HG02885 (cell line): Measurements from ENCODE around the gene PLBD1.
A peak's percentile ranks its signal among the peaks of the same experiment; 100 is the strongest.

Source experiments
- ATAC-seq: cut with Tn5 transposase; IDR thresholded peaks from one replicate; pipeline ENCODE4 v1.9.1; 2021; ENCODE audit warnings: mild to moderate bottlenecking; ENCODE audit not compliant: unreplicated experiment, poor library complexity

The PLBD1 gene

DNA sequence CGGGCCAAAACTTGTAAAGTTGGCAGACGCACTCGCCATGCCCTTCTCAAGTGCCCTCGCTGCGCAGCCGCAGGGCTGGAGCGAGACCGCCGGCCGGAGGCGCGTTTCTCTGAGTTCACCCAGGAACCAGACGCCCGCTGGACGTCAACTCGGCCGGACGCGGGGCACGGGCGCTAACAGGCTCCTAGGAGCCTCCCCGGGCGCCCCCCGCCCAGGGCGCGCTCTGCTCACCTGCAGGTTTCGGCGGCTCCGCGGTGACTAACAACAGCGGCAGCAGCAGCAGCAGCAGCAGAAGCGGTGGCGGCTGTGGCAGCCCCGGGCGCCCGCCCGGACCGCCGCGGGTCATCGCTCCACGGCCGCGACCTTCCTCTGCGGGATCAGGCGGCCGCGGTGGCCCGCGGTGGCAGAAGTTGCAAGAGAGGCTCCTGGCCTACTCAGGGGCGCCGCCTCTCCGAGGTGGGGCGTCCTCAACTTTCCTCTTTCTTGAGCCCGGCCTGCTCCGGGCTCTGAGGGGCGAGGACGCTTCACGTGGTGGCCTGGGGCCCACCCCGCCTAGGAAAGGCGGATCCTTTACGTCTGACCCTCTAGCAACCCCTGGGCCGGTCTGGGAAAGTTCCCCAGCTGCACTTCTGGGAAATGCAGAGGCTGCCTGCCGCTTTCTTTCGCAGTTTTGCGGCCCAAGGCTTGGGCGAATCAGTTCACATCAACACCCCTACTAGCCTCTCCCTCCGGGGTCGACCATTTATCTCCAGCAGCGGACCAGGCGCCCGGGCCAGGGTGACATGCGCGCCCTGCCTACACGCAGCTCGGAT, at the start of gene PLBD1:
Gene PLBD1 (minus strand): TSS at position 533 of the 812 bp plus-strand sequence. CDS start 187 bp downstream, at position 346.
- ATAC-seq: peak; percentile 63

DNA sequence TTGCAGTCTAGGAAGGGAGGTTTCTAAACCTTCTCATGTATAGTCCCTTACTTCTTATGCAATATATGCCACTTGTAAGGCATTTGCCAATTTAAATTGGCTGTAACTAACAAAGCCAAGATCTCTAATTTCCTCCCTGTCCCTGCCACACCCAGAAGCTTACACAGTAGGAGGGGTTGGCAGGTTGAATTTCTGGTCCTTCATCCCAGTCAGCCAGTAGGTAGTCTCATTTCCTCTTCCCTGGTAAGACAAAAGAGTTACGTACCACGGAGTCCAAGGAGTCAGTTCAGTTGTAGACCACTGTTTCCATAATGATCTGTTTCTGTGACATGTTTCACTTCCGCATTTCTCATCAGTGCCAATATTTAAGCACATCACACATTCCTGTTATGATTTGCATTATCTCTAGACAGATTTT, 47.0 kb upstream of the PLBD1 start:
- peak; percentile 58 for ATAC-seq

DNA sequence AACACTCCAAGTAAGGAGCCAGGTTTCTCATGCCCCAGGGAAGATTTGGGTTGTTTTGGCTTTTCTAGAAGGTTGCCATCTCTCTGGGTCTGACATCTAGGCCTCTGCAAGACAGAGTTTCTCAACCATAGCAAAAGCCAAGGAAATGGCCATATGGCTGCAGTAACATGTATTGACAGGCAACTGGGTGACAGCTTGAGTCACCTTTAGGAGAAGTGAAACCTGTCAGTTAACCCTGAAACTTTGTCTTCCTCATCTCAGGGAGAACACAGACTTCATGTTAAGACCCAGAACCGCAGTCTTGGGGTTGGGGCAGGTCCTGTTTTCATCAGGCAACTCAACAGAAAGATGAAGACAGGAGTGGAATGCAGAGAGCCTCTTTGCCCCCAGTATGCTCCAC, 46.0 kb upstream of the PLBD1 start:
- peak; percentile 98 for ATAC-seq

DNA sequence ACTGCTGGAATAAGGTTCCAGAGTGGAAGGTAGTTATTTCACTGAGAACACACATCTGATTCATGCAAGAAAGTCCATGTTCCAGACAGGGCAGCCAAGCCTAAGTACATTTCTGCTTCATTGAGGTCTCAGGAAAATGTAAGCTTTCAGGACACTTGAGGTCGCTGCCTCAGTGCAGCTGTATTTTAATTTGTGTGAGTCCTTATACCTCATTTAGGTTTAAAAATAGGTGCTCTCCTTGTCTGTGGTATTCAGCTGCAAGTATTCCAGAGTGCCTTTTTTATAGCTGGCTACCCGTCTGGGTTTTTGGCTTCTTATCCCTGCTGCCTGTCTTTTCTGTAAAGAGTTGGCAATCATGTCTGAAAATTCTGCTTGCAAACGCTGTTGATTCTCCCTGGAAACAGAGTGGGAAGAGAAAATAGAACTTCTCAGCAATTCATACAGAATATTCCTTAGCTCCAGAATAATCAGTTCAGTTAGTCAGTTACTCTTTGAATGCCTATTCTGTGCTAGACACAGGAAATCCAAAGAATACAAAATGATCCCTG, 45.3 kb upstream of the PLBD1 start:
- ATAC-seq: no peak

DNA sequence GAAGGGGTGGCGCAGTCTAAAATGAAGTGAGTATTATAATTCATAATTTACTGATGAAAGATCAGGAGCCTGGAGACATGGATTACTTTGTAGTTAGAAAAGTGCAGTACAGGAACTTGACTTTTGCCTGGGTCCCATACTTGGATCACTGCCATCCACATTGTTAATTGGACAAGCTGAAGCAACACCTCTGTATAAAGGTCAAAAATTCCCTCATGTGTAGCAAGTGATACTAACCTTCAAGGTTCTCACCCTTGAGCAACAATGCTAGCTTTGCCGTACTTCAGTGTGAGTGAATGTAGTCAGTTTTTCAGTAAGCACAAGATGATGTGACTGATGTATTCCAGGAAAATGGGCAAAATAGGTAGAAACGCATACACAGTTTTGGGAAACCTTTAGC, 44.6 kb upstream of the PLBD1 start:
- no peak for ATAC-seq

DNA sequence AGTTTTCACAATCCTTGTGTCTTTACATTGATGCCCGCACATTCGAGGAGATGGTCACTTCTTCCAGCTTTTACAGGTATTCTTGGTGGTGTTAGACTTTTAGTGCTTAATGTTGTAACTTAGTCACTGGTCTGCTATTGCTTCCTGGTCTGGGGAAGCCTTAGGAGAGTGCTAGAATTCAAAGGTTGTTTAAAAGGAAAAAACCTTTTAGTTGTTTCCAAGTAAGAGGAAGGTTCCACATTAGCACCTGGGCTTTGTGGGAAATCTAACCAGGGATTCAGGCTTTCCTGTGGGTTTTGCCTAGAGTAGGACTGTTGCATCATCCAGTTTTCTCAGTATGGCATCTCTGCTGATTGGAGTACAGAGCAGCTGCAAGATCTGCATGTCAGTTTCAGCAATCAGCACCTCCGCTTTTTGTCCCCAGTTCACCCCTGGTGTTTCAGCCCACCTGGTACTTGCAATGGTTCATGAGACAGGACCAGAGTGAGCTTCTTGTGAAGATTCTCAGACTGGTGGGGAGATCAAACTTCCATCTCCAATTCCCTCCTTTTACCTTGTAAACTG, 44.0 kb upstream of the PLBD1 start:
- no peak for ATAC-seq

DNA sequence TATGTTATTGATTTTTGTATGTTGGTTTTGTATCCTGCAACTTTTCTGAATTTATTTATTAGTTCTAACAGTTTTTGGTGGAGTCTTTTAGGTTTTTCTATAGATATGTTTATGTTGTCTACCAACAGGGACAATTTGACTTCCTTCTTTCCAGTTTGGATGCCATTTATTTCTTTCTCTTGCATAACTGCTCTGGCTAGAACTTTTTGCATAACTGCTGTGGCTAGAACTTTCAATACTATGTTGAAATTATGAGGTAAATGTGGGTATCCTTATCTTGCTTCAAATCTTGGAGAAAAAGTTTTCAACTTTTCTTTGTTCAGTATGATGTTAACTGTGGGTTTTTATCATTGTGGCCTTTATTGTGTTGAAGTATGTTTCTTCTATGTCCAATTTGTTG, 39.9 kb upstream of the PLBD1 start:
- no peak for ATAC-seq

GRCh38 chr12:14605401-14605989, 37.8 kb upstream of the PLBD1 start:
- ATAC-seq: no peak

DNA sequence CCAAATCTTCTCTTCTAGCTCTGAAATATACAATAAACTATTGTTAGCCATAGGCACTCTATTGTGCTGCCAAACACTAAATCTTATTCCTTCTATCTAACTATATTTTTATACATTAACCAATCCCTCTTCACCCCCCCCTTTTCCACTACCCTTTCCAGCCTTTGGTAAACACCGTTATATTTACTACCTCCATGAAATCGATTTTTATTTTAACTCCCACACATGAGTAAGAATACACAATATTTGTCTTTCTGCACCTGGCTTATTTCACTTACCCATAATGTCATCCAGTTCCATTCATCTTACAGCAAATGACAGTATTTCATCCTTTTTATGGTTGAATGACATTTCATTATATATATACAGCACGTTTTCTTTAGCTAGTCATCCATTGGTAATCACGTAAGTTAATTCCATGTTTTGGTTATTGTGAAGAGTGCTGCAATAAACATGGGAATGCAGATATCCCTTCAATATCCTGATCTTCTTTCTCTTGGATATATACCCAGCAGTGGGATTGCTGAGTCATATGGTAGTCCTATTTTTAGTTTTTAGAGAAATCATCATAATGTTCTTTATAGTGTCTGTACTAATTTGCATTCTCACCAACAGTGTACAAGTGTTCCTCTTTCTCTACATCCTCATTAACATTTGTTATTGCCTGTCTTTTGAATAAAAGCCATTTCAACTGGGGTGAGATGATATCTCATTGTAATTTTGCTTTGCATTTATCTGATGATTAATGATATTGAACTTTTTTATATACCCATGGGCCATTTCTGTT, 34.2 kb upstream of the PLBD1 start:
- no peak for ATAC-seq

GRCh38 chr12:14597480-14597879, 29.8 kb upstream of the PLBD1 start:
- ATAC-seq: no peak

DNA sequence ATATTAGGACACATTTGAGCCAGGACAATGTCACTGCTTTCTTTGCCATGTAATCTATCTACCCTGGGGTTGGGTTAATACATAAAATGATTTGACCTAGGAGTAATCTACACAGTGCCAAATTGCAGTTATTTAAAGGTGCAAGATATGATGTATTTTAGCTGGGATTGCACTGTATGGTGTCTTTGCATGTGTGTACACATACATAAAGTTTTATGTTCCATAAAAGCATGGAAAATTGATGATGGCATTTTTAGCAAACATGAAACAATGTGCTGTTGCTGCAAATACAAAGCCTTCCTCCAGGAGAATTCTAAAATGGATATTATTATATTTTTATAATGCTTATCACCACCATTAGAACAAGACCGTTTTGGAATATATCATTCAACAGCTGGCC, 24.0 kb upstream of the PLBD1 start:
- ATAC-seq: no peak

GRCh38 chr12:14589169-14590004, 21.7 kb upstream of the PLBD1 start:
- no peak for ATAC-seq

DNA sequence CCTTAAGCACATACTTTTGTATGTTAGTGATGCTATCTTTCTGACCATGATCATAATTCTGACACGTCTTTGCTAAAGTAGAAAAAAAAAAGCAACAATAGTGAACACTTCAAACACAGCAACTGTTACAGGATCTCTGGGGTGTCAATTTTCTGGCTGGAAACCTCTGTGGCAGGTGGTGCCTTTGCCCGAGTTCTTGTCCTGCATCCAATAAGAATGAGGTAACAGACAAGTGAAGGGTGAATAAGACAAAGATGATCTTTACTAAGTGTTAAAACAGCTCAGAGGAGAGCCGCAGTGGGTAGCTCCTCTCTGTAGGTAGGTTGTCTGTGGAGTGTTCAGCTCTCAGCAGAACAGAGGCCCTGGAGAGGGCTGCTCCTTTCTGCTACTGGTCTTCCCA, 20.9 kb upstream of the PLBD1 start:
- no peak for ATAC-seq

DNA sequence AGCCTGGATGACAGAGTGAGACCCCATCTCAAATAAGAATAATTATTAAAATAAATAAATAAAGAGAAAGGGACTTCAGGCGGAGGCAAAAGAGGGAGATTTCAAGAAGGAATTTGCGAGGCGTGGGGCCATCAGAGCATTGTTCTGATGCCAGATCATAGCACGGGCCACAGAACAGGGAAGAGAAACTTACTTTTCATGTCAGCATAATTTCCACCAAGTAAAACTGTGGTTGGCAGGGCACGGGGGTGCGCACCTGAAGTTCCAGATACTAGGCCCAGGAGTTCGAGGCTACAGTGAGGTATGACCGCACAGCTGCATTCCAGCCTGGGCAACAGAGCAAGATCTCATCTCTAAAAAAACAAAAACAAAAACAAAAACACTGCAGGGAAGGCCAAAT, 11.0 kb upstream of the PLBD1 start:
- no peak for ATAC-seq

DNA sequence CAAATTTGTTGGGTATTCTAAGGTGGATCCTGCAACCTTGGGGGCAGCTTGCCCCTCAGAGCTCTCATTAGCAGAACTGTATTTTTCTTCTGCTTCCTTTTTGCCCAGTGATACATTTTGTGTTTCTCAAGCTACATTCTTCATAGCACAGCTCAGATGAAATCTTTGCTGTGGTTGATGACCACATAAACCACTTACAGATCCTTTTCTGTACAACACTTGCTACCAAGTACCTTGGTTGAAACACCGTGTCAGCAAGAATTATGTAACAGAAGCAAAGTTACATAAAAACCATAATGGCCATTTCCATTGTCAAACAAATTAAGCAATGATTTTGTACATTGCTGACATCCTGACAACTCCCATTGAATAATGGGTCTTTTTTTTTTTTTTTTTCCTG, 9.7 kb upstream of the PLBD1 start:
- ATAC-seq: peak; percentile 80

DNA sequence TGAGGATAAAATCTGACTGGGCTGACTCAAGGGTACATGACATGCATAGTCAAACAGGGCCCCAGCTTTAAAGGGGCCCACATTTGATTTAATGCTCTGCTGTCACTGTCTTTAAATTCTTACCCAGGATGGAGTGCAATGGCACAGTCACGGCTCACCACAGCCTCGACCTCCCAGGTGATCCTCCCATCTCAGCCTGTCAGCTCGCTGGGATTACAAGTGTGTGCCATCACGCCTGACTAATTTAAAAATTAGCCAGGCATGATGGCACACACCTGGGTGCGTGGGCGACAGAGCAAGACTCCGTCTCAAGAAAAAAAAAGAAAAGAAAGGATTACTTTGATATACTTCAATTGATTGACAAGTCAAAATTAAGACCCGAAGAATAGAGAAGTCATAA, 9.2 kb upstream of the PLBD1 start:
- ATAC-seq: no peak

GRCh38 chr12:14575585-14575984, 7.9 kb upstream of the PLBD1 start:
- no peak for ATAC-seq

- ATAC-seq: no peak
Observed at GRCh38 chr12:14573118-14573517, 5.4 kb upstream of the PLBD1 start.

DNA sequence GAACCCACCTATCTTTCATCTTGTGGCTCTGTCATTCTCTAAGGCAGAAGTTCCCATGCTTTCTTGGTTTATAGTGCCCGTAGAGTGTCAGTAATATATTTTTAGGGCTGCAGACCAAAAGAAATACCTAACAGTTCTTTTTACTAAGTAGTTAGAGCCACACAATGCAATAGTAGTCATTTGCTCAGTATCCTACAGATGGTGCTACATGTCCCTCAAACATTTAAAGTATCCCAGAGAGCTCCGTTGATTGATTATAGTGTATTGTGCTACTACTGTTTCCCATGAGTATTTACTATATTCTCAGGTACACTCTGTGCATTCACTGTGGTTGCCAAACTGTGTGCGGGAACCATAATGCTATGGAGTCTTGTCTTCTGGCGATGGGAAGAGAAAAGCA, 4.7 kb upstream of the PLBD1 start:
- ATAC-seq: no peak

- ATAC-seq: no peak
Observed at GRCh38 chr12:14571779-14572178, 4.1 kb upstream of the PLBD1 start.
